A549 (cell line): ENCODE results near the gene ACTN1. TPM values are rescaled to one million over a fixed set of nuclear protein-coding genes. Genes with fewer than 3 reads are reported as not detected.

Source experiments
- ATAC-seq, 2 experiments: fragments of 200-7000 bp in 1 of 2; fragments of >200 bp in 1 of 2; cut with Nextera tagmentation in 1 of 2; cut with Tn5 transposase in 1 of 2; 3 replicates each; pipeline versions ENCODE4 v1.8.0 to v1.9.1; 2018 to 2020; ENCODE audit warnings: mild to moderate bottlenecking in 1 of 2, moderate library complexity in 1 of 2
- CTCF ChIA-PET: fragments of 300-600 bp; sonication (Branson Sonifier 250); formaldehyde crosslinking; extraction: SDS; loops from one replicate; lab custom pipeline; 2021; ENCODE audit warnings: antibody characterized with exemption, inconsistent platforms; lab: Yijun Ruan, JAX
- POLR2A ChIA-PET: fragments of 350-600 bp; formaldehyde crosslinking; extraction: SDS; loops from one replicate; lab custom pipeline; 2021; ENCODE audit warnings: antibody characterized with exemption, inconsistent platforms; lab: Yijun Ruan, JAX
- DNase-seq, 2 experiments: peaks; one replicate each; pipeline versions ENCODE4 v3.0.0 to v3.0.0-alpha.2; 2011 to 2016; ENCODE audit warnings: low read depth in 1 of 2, low spot score in 1 of 2
- FAIRE-seq: peaks from 2 replicates; lab custom pipeline; 2011; peaks lifted over from hg19 to GRCh38; lab: Jason Lieb, UNC
- H3K27ac ChIP-seq, 2 experiments: fragments of >200 bp; sonication (Bioruptor Twin); formaldehyde crosslinking; 3 replicates each; pipeline ENCODE4 v1.5.1; 2016 to 2017
- H3K4me1 ChIP-seq: fragments of >200 bp; sonication (Bioruptor Twin); formaldehyde crosslinking; 3 replicates; pipeline ENCODE4 v1.6.1; 2016
- H3K4me2 ChIP-seq: fragments of >200 bp; sonication (Bioruptor Twin); formaldehyde crosslinking; 3 replicates; pipeline ENCODE4 v1.6.1; 2016
- H3K4me3 ChIP-seq: fragments of >200 bp; sonication (Bioruptor Twin); formaldehyde crosslinking; 3 replicates; pipeline ENCODE4 v1.5.1; 2016
- H3K9me3 ChIP-seq: fragments of >200 bp; sonication (Bioruptor Twin); formaldehyde crosslinking; 3 replicates; pipeline ENCODE4 v1.6.1; 2016
- CBX2 ChIP-seq: fragments of 200-600 bp; sonication (generic); IDR thresholded peaks from 2 replicates; pipeline ENCODE4 v1.6.1; 2016; ENCODE audit warnings: low read depth, mild to moderate bottlenecking, borderline replicate concordance
- CBX8 ChIP-seq: fragments of 200-600 bp; sonication (generic); IDR thresholded peaks from 2 replicates; pipeline ENCODE4 v1.6.1; 2016
- CEBPB ChIP-seq, 2 experiments: fragments of >200 bp in 1 of 2; sonication (Bioruptor Twin) in 1 of 2; formaldehyde crosslinking in 1 of 2; IDR thresholded peaks; 2 replicates each; pipeline ENCODE4 v1.6.1; 2012 to 2016
- CHD2 ChIP-seq: fragments of 150-350 bp; IDR thresholded peaks from 2 replicates; pipeline ENCODE4 v1.6.1; 2014; ENCODE audit warnings: low read length; ENCODE audit not compliant: partially characterized antibody
- CHD4 ChIP-seq: fragments of 200-600 bp; sonication (generic); IDR thresholded peaks from 2 replicates; pipeline ENCODE4 v1.6.1; 2016; ENCODE audit warnings: antibody characterized with exemption, mild to moderate bottlenecking, borderline replicate concordance
- EHF ChIP-seq: fragments of 250-450 bp; sonication (Bioruptor Pico); IDR thresholded peaks from 2 replicates; pipeline ENCODE4 v1.5.0; 2020; ENCODE audit warnings: mild to moderate bottlenecking
- EHMT2 ChIP-seq: fragments of 200-600 bp; sonication (generic); IDR thresholded peaks from 2 replicates; pipeline ENCODE4 v1.6.1; 2016; ENCODE audit warnings: antibody characterized with exemption, low read depth, mild to moderate bottlenecking, moderate library complexity
- EP300 ChIP-seq, 2 experiments: fragments of >200 bp; sonication (Bioruptor Twin); formaldehyde crosslinking; IDR thresholded peaks; 2 replicates in 1 of 2; 3 replicates in 1 of 2; pipeline ENCODE4 v1.6.1; 2016 to 2017
- FOXS1 ChIP-seq: fragments of 250-450 bp; sonication (Bioruptor Pico); IDR thresholded peaks from 2 replicates; pipeline ENCODE4 v1.5.0; 2020; ENCODE audit warnings: mild to moderate bottlenecking, moderate library complexity
- GATA3 ChIP-seq: IDR thresholded peaks from 2 replicates; pipeline ENCODE4 v1.6.1; 2012; ENCODE audit warnings: borderline replicate concordance
- HDAC2 ChIP-seq: fragments of 200-600 bp; sonication (generic); IDR thresholded peaks from 2 replicates; pipeline ENCODE4 v1.6.1; 2016
- HOXB13 ChIP-seq: fragments of 250-450 bp; sonication (Bioruptor Pico); IDR thresholded peaks from 2 replicates; pipeline ENCODE4 v1.5.0; 2020; ENCODE audit warnings: low read depth, mild to moderate bottlenecking, moderate library complexity
- JUN ChIP-seq, 2 experiments: fragments of >200 bp; sonication (Bioruptor Twin); formaldehyde crosslinking; IDR thresholded peaks; 2 replicates in 1 of 2; 3 replicates in 1 of 2; pipeline ENCODE4 v1.6.1; 2016 to 2017
- JUNB ChIP-seq: fragments of >200 bp; sonication (Bioruptor Twin); formaldehyde crosslinking; IDR thresholded peaks from 2 replicates; pipeline ENCODE4 v1.6.1; 2016
- KDM1A ChIP-seq: fragments of 200-600 bp; sonication (generic); IDR thresholded peaks from 2 replicates; pipeline ENCODE4 v1.6.1; 2016; ENCODE audit warnings: low read depth, mild to moderate bottlenecking
- KDM5A ChIP-seq: fragments of 200-600 bp; sonication (generic); IDR thresholded peaks from 2 replicates; pipeline ENCODE4 v1.6.1; 2016; ENCODE audit warnings: antibody characterized with exemption, mild to moderate bottlenecking
- MAZ ChIP-seq: fragments of 150-350 bp; IDR thresholded peaks from 2 replicates; pipeline ENCODE4 v1.6.1; 2014; ENCODE audit warnings: antibody characterized with exemption, low read depth, low read length, borderline replicate concordance
- NFE2L2 ChIP-seq: fragments of 150-350 bp; conservative IDR thresholded peaks from 2 replicates; pipeline ENCODE4 v1.6.1; 2014; ENCODE audit warnings: low read length
- NPAS2 ChIP-seq: fragments of 250-450 bp; sonication (Bioruptor Pico); IDR thresholded peaks from 2 replicates; pipeline ENCODE4 v1.8.0; 2022; ENCODE audit warnings: mild to moderate bottlenecking, moderate library complexity, borderline replicate concordance
- POLR2AphosphoS2 ChIP-seq: conservative IDR thresholded peaks from 2 replicates; pipeline ENCODE4 v1.6.1; 2012; ENCODE audit warnings: low read length, improper control_type of control experiment, inconsistent platforms
- RAD21 ChIP-seq, 2 experiments: fragments of >200 bp in 1 of 2; sonication (Bioruptor Twin) in 1 of 2; formaldehyde crosslinking in 1 of 2; IDR thresholded peaks in 1 of 2; conservative IDR thresholded peaks in 1 of 2; 2 replicates in 1 of 2; 3 replicates in 1 of 2; pipeline ENCODE4 v1.6.1; 2012 to 2018; ENCODE audit warnings: inconsistent platforms in 1 of 2
- RARB ChIP-seq: fragments of 250-450 bp; sonication (Bioruptor Pico); IDR thresholded peaks from 2 replicates; pipeline ENCODE4 v1.8.0; 2021; ENCODE audit warnings: mild to moderate bottlenecking, moderate library complexity
- RFX5 ChIP-seq: fragments of 450-650 bp; IDR thresholded peaks from 2 replicates; pipeline ENCODE4 v1.7.1; 2014; ENCODE audit warnings: antibody characterized with exemption, mild to moderate bottlenecking, moderate library complexity
- SMC3 ChIP-seq: fragments of >200 bp; sonication (Bioruptor Twin); formaldehyde crosslinking; IDR thresholded peaks from 3 replicates; pipeline ENCODE4 v1.6.1; 2018; ENCODE audit warnings: inconsistent platforms
- SREBF2 ChIP-seq: fragments of 450-650 bp; IDR thresholded peaks from 2 replicates; pipeline ENCODE4 v1.6.1; 2014; ENCODE audit warnings: mild to moderate bottlenecking, moderate library complexity
- TP53 ChIP-seq: fragments of 250-450 bp; sonication (Bioruptor Pico); IDR thresholded peaks from 2 replicates; pipeline ENCODE4 v1.5.0; 2021; ENCODE audit warnings: mild to moderate bottlenecking, moderate library complexity
- ZFP36 ChIP-seq: fragments of 450-650 bp; IDR thresholded peaks from 2 replicates; pipeline ENCODE4 v1.6.1; 2014; ENCODE audit warnings: borderline replicate concordance; ENCODE audit not compliant: partially characterized antibody
- WGBS: methylation state at CpG from one replicate; pipeline ENCODE4 v1.1.6; 2017; ENCODE audit errors: missing lambda C conversion rate; 5-methylcytosine and 5-hydroxymethylcytosine counted together
- polyA plus RNA-seq, 4 experiments: library from polyadenylated mRNA; depleted of rRNA in 3 of 4; stranded (reverse); fragments of >200 nt; fragmentation: RNase III in 1 of 4; extraction: RNeasy Plus Mini Kit Qiagen cat#74134 plus additional on column Dnase treatment in 1 of 4; gene quantifications; 2 replicates in 3 of 4; 3 replicates in 1 of 4; pipeline ENCODE4 v1.2.3, GENCODE V29; 2011 to 2017
- TF ChIP-seq, protein P1 (sequence below): fragments of >200 bp; sonication (Bioruptor Twin); formaldehyde crosslinking; IDR thresholded peaks from 2 replicates; pipeline ENCODE4 v1.6.1; 2016
- TF ChIP-seq, protein P2 (sequence below): fragments of 250-450 bp; sonication (Bioruptor Pico); IDR thresholded peaks from 2 replicates; pipeline ENCODE4 v1.5.0; 2020; ENCODE audit warnings: low read depth, mild to moderate bottlenecking, moderate library complexity
- TF ChIP-seq, protein P3 (sequence below): IDR thresholded peaks from 2 replicates; pipeline ENCODE4 v1.6.1; 2012
- TF ChIP-seq, protein P4 (sequence below): fragments of 450-650 bp; IDR thresholded peaks from 2 replicates; pipeline ENCODE4 v1.6.1; 2014; ENCODE audit warnings: antibody characterized with exemption
- TF ChIP-seq, protein P5 (sequence below): fragments of 150-350 bp; IDR thresholded peaks from 2 replicates; pipeline ENCODE4 v1.6.1; 2014; ENCODE audit warnings: low read depth, mild to moderate bottlenecking, low read length

ACTN1 gene
- polyA plus RNA-seq, 2 of the 4 experiments (the other 2 are of a cell fraction): 208 to 245 TPM

DNA sequence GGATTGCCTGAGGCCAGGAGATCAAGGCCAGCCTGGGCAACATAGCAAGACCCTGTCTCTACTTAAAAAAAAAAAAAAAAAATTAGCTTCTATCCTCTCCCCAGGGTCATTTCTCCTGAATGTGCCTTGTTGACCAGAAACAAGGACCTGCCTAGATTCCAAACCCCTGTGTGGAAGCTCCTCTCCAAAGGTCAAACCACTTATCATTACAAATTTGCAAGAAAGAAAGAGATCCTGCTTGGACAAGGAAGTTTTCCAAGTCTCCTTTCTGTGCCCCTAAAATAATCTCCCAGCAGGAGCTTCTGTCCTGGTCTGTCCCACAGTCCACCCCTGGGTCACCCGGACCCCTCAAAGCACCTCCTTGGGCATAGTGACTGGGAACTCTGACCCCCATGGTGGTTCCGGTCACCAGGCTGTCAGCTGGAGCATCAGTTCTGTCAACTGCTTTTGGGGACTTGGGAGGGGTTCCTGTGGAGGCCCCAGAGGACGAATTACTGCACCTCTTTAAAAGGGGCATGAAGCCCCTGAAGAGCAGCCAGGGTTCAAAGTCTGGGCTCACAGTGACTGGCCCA lies 38.4 kb downstream of the ACTN1 start:
- H3K4me3 ChIP-seq: no peak overlapping the region
- DNase-seq (no peak), ATAC-seq (no peak), FAIRE-seq (no peak)
- H3K4me2 ChIP-seq: peak overlapping the region; percentile 98
- no peaks in the 10 kb centered on the region for H3K9me3 ChIP-seq
- CTCF ChIA-PET: interaction anchor here (0.7 to 38.0 kb wide), 17 partner anchors 3 to 167 kb away, joined by 3 to 480 read pairs (median 6); no protein-coding TSS in a partner anchor
- TF ChIP-seq ZFP36 (no peak), CHD4 (no peak), GATA3 (no peak), FOXS1 (no peak), NPAS2 (CRISPR knock-in tag) (no peak), RAD21 (conservative IDR thresholded peaks at IDR 0.05 in 1 of 2, IDR thresholded peaks at IDR 0.05 in 1 of 2) (no peak), KDM1A (no peak), EHMT2 (no peak), RFX5 (no peak), CBX2 (no peak), HOXB13 (CRISPR knock-in tag) (no peak), POLR2AphosphoS2 (no peak)
- TF ChIP-seq, protein P1, sequence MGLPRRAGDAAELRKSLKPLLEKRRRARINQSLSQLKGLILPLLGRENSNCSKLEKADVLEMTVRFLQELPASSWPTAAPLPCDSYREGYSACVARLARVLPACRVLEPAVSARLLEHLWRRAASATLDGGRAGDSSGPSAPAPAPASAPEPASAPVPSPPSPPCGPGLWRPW: no peak
- peaks cover 95% of the 10 kb centered on the region for H3K4me1 ChIP-seq
- POLR2A ChIA-PET: interaction anchor here (0.8 to 3.1 kb wide), 6 partner anchors 10 to 77 kb away, joined by 3 to 15 read pairs (median 6); partner anchors contain the start of gene ACTN1
- peak overlapping the region; percentile 98 to 99 for H3K27ac ChIP-seq
- WGBS: 55% methylated on average over 3 of the region's 3 CpGs

DNA sequence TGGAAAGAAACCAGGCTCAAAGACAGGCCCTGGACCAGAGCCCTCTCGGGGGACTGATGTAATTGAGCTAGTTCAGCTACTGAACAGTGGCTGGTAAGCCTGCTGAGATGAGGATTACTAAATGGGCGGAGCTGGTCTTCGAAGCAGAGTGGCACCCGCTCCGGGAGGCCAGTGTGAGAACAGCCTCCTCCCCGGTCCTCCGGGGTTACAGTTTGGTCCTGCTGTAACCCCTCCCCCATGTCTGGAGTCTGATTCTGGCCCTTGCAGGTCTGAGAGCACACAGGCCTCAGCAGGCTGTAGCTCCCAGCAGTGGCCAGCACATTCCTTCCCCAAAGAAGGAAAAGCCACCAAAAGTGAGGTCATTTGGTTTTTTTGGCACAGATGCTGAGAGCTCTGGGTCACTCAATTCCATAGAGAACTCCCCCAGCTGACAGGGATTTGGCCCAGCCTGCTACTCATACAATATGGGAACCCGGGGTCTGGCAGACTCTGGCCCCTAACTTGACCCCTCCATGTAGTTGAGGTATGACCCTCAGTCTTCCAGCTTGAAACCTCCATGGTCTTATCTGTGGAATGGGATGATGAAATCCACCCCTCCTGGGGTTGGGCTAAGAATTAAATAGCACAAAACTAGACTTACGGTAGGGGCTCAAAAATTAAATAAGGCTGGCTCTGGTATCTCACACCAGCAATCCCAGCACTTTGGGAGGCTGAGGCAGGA lies 39.0 kb downstream of the ACTN1 start:
- Histone ChIP-seq H3K4me1 (peaks cover 95% of the 10 kb centered on the region), H3K27ac (peak overlapping the region; percentile 98 to 99), H3K4me2 (peak overlapping the region; percentile 98), H3K4me3 (no peak overlapping the region), H3K9me3 (no peaks in the 10 kb centered on the region)
- peak; percentile 82 to 98 for DNase-seq
- FAIRE-seq: no peak
- peak; percentile 69 to 78 for ATAC-seq
- CTCF ChIA-PET: interaction anchor here (0.7 to 38.0 kb wide), 18 partner anchors 4 to 168 kb away, joined by 3 to 480 read pairs (median 6); no protein-coding TSS in a partner anchor
- POLR2A ChIA-PET: interaction anchor here (0.5 to 3.1 kb wide), 8 partner anchors 8 to 77 kb away, joined by 3 to 15 read pairs (median 6); partner anchors contain the start of gene ACTN1
- 0% methylated on average over 9 of the region's 9 CpGs for WGBS
- TF ChIP-seq EHF (CRISPR knock-in tag): no peak
- TF ChIP-seq JUNB: peak; percentile 38; the same call in 1 of the 2 replicates
- TF ChIP-seq RAD21 (conservative IDR thresholded peaks at IDR 0.05 in 1 of 2, IDR thresholded peaks at IDR 0.05 in 1 of 2): peak; percentile 19 to 48; a peak in 4 of 5 replicates
- TF ChIP-seq, protein P1: no peak
- no peak for TF ChIP-seq CBX8
- TF ChIP-seq SREBF2: no peak
- TF ChIP-seq, protein P2, sequence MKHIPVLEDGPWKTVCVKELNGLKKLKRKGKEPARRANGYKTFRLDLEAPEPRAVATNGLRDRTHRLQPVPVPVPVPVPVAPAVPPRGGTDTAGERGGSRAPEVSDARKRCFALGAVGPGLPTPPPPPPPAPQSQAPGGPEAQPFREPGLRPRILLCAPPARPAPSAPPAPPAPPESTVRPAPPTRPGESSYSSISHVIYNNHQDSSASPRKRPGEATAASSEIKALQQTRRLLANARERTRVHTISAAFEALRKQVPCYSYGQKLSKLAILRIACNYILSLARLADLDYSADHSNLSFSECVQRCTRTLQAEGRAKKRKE (CRISPR knock-in tag): no peak
- peak; percentile 95 for TF ChIP-seq KDM1A
- TF ChIP-seq CBX2: no peak
- no peak for TF ChIP-seq EHMT2
- peak; percentile 61 to 84; a peak in 3 of 5 replicates for TF ChIP-seq EP300 (IDR thresholded peaks at IDR 0.05)
- no peak for TF ChIP-seq KDM5A
- no peak for TF ChIP-seq RARB
- TF ChIP-seq SMC3: peak; percentile 27; the same call in 2 of the 3 replicates
- TF ChIP-seq CHD2: peak; percentile 35
- TF ChIP-seq GATA3: peak; percentile 67; the same call in 1 of the 2 replicates
- peak in 1 of 2 experiments; percentile 1; a peak in 1 of 4 replicates for TF ChIP-seq CEBPB (IDR thresholded peaks at IDR 0.05)
- TF ChIP-seq, protein P3, sequence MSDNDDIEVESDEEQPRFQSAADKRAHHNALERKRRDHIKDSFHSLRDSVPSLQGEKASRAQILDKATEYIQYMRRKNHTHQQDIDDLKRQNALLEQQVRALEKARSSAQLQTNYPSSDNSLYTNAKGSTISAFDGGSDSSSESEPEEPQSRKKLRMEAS: peak; percentile 80
- TF ChIP-seq, protein P4, sequence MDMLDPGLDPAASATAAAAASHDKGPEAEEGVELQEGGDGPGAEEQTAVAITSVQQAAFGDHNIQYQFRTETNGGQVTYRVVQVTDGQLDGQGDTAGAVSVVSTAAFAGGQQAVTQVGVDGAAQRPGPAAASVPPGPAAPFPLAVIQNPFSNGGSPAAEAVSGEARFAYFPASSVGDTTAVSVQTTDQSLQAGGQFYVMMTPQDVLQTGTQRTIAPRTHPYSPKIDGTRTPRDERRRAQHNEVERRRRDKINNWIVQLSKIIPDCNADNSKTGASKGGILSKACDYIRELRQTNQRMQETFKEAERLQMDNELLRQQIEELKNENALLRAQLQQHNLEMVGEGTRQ: no peak
- TF ChIP-seq NPAS2 (CRISPR knock-in tag): no peak
- no peak for TF ChIP-seq TP53 (CRISPR knock-in tag)
- TF ChIP-seq JUN (IDR thresholded peaks at IDR 0.05): peak; percentile 83 to 88; a peak in 4 of 5 replicates
- TF ChIP-seq HDAC2: peak; percentile 73; the same call in 1 of the 2 replicates
- TF ChIP-seq, protein P5, sequence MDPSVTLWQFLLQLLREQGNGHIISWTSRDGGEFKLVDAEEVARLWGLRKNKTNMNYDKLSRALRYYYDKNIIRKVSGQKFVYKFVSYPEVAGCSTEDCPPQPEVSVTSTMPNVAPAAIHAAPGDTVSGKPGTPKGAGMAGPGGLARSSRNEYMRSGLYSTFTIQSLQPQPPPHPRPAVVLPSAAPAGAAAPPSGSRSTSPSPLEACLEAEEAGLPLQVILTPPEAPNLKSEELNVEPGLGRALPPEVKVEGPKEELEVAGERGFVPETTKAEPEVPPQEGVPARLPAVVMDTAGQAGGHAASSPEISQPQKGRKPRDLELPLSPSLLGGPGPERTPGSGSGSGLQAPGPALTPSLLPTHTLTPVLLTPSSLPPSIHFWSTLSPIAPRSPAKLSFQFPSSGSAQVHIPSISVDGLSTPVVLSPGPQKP: no peak
- TF ChIP-seq MAZ: no peak
- 0 out of 2 replicates have a peak, but pooled peaks have one; percentile 22 for TF ChIP-seq HOXB13 (CRISPR knock-in tag)
- TF ChIP-seq CHD4: peak; percentile 66; the same call in 1 of the 2 replicates
- no peak for TF ChIP-seq NFE2L2
